Measurements from ENCODE around the gene ARHGEF7. TPM values are rescaled to one million over a fixed set of nuclear protein-coding genes. Genes with fewer than 3 reads are reported as not detected.
"Not testable (repeated sequence)": the region's sequence is repeated elsewhere in the genome, so short reads cannot be mapped to it uniquely, and the experiment has no call there.

The ARHGEF7 gene
- total RNA-seq, 4 donors from 2014 or later: 64.2 to 127 (median 88.2) TPM

GRCh38 chr13:111074826-111075225, 40.3 kb upstream of the ARHGEF7 start:
- Histone ChIP-seq H3K4me1 (no peaks in the 10 kb centered on the region), H3K36me3 (no peaks in the 10 kb centered on the region), H3K9me3 (no peaks in the 10 kb centered on the region), H3K4me3 (replicated peaks in 1 of 3) (no peak overlapping the region), H3K27me3 (no peaks in the 10 kb centered on the region), H3K27ac (no peak overlapping the region)
- intact Hi-C loops (cut with DNase I): no loop called here
- DNase-seq: no peak
- TF ChIP-seq POLR2A (IDR thresholded peaks at IDR 0.05) (no peak), CTCF (IDR thresholded peaks at IDR 0.05) (no peak)
- 87 to 89% methylated on average over 3 of the region's 3 CpGs for WGBS, 2 donors

- no peaks in the 10 kb centered on the region for H3K9me3 ChIP-seq
- H3K27ac ChIP-seq: no peak overlapping the region
- TF ChIP-seq POLR2A (IDR thresholded peaks at IDR 0.05): no peak
- no peak for TF ChIP-seq CTCF (IDR thresholded peaks at IDR 0.05)
- 83 to 85% methylated on average over 9 to 11 of the region's 11 CpGs for WGBS, 2 donors
- intact Hi-C loops (cut with DNase I): no loop called here
- no peak for DNase-seq
- no peaks in the 10 kb centered on the region for H3K36me3 ChIP-seq
- no peaks in the 10 kb centered on the region for H3K27me3 ChIP-seq
- H3K4me1 ChIP-seq: no peaks in the 10 kb centered on the region
- no peak overlapping the region for H3K4me3 ChIP-seq (replicated peaks in 1 of 3)
Measured at GRCh38 chr13:111076155-111077013, 38.7 kb upstream of the ARHGEF7 start.

- H3K9me3 ChIP-seq: no peaks in the 10 kb centered on the region
- intact Hi-C loops (cut with DNase I): no loop called here
- WGBS, 2 donors: 79 to 88% methylated on average over 12 of the region's 12 CpGs
- H3K36me3 ChIP-seq: no peaks in the 10 kb centered on the region
- H3K4me3 ChIP-seq (replicated peaks in 1 of 3): no peak overlapping the region
- no peaks in the 10 kb centered on the region for H3K4me1 ChIP-seq
- no peak overlapping the region for H3K27ac ChIP-seq
- H3K27me3 ChIP-seq: no peaks in the 10 kb centered on the region
- TF ChIP-seq CTCF (IDR thresholded peaks at IDR 0.05) (no peak), POLR2A (IDR thresholded peaks at IDR 0.05) (no peak)
- DNase-seq: no peak
Measured at GRCh38 chr13:111079375-111079774, 35.7 kb upstream of the ARHGEF7 start.

- no peaks in the 10 kb centered on the region for H3K9me3 ChIP-seq
- no peak for DNase-seq
- no peaks in the 10 kb centered on the region for H3K27me3 ChIP-seq
- no peaks in the 10 kb centered on the region for H3K4me1 ChIP-seq
- TF ChIP-seq CTCF (IDR thresholded peaks at IDR 0.05) (no peak), POLR2A (IDR thresholded peaks at IDR 0.05) (no peak)
- H3K36me3 ChIP-seq: no peaks in the 10 kb centered on the region
- no peak overlapping the region for H3K27ac ChIP-seq
- intact Hi-C loops (cut with DNase I): no loop called here
- 56 to 71% methylated on average over 5 of the region's 5 CpGs for WGBS, 2 donors
- no peak overlapping the region for H3K4me3 ChIP-seq (replicated peaks in 1 of 3)
Measured at GRCh38 chr13:111080642-111081041, 34.5 kb upstream of the ARHGEF7 start.

- no peak overlapping the region for H3K27ac ChIP-seq
- no peaks in the 10 kb centered on the region for H3K9me3 ChIP-seq
- no peaks in the 10 kb centered on the region for H3K4me1 ChIP-seq
- no peak for DNase-seq
- TF ChIP-seq CTCF (IDR thresholded peaks at IDR 0.05) (no peak), POLR2A (IDR thresholded peaks at IDR 0.05) (no peak)
- H3K36me3 ChIP-seq: no peaks in the 10 kb centered on the region
- 58 to 69% methylated on average over 4 of the region's 4 CpGs for WGBS, 2 donors
- no peak overlapping the region for H3K4me3 ChIP-seq (replicated peaks in 1 of 3)
- intact Hi-C loops (cut with DNase I): no loop called here
- no peaks in the 10 kb centered on the region for H3K27me3 ChIP-seq
Measured at GRCh38 chr13:111082240-111082639, 32.9 kb upstream of the ARHGEF7 start.

- WGBS, 2 donors: 90 to 97% methylated on average over 13 to 14 of the region's 14 CpGs
- H3K27ac ChIP-seq; H3K4me1 ChIP-seq; intact Hi-C loops (cut with DNase I); H3K9me3 ChIP-seq; H3K36me3 ChIP-seq; H3K4me3 ChIP-seq (replicated peaks in 1 of 3); H3K27me3 ChIP-seq; DNase-seq: not testable (repeated sequence)
Measured at GRCh38 chr13:111082769-111083168, 32.3 kb upstream of the ARHGEF7 start.

GRCh38 chr13:111083693-111084092, 31.4 kb upstream of the ARHGEF7 start:
- H3K27ac ChIP-seq; H3K4me1 ChIP-seq; DNase-seq; H3K9me3 ChIP-seq; H3K36me3 ChIP-seq; intact Hi-C loops (cut with DNase I); H3K27me3 ChIP-seq; H3K4me3 ChIP-seq (replicated peaks in 1 of 3): not testable (repeated sequence)
- WGBS, 2 donors: 100% methylated on average over 1 of the region's 25 CpGs; no CpG with 5 or more reads in 1 of the 2 donors

Measured in thyroid gland (tissue), 4 donors.